ENCODE data around the gene HCAR1.
"Not testable (repeated sequence)": the region's sequence is repeated elsewhere in the genome, so short reads cannot be mapped to it uniquely, and the experiment has no call there.

Gene HCAR1, protein sequence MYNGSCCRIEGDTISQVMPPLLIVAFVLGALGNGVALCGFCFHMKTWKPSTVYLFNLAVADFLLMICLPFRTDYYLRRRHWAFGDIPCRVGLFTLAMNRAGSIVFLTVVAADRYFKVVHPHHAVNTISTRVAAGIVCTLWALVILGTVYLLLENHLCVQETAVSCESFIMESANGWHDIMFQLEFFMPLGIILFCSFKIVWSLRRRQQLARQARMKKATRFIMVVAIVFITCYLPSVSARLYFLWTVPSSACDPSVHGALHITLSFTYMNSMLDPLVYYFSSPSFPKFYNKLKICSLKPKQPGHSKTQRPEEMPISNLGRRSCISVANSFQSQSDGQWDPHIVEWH

DNA sequence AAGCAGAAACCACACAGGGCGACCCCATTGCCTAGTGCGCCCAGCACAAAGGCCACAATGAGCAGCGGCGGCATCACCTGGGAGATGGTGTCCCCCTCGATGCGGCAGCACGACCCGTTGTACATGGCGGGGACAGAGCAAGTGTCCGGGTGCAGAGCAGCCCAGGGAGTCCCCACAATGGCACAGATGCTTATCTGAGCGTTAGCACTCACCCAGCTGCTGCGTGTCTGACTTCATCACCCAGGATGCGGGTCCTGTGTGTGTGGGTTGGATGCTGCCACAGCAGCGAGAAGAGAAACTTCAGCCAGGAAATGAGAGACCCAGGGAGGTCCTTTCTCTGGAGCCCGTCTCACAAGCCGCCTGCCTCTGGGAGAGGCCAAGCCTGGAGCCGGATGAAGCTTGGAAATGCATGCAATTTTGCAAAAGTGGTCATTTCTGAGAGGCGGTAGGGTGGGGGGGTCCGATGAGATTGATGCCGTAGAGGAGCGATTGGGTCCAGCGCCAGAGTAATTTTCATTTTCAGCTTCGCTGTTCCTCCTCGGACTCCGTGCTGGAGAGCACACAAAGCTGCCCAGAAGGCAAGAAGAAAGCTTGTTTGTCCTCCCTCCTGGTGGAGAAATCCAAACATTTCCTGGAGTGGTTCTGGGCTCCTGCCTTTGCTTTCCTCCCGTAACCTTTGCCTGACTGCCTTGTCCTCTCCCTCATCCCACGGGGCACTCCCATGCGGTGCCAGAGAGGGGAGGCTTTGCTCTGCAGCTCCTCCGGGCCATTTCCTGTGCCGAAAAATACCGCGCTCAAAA lies at the start of gene HCAR1:
Gene HCAR1 (minus strand): TSS at position 630 of the 800 bp plus-strand sequence. CDS start 505 bp downstream, at position 125.
- DNase-seq (ENCODE audit: low spot score) = peak; percentile 61

DNA sequence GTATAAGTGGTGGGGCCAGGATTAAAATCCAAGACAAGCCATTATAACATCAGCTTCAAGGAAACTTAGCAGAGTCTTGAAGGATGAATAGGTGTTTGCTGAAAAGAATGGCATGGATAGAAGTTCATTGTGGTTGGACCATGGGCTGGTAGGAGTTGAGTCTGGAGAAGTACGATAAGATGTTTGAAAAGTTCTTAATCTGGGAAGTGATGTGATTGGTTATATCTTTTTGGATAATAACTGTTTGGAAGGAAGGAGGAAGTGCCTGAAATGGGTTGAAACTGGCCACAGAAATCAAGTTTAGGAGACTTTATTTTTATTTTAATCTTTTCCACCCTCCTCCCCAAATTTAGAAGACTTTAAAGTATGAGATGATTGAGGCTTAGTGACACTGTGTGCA lies 26.9 kb upstream of the HCAR1 start:
- DNase-seq (ENCODE audit: low spot score) = no peak

GRCh38 chr12:122754790-122755189 lies 24.1 kb upstream of the HCAR1 start:
- DNase-seq (ENCODE audit: low spot score) = no peak

DNA sequence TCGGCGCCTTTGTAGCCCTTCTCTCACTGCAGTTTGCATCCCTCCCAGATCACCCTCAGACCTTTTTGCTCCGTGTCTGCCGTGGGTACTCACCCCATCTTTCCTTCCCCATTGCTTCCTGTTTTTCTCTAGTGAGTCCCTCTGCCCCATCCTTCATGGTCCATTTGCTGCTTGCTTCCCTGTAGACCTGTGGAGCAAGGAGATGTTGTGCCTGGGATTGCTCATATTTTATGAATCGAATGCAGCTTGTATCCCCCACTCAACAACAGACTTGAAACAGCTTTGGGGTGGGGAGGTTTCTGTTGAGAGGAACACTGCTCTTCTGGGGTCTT lies 22.6 kb upstream of the HCAR1 start:
- DNase-seq (ENCODE audit: low spot score) = no peak

DNA sequence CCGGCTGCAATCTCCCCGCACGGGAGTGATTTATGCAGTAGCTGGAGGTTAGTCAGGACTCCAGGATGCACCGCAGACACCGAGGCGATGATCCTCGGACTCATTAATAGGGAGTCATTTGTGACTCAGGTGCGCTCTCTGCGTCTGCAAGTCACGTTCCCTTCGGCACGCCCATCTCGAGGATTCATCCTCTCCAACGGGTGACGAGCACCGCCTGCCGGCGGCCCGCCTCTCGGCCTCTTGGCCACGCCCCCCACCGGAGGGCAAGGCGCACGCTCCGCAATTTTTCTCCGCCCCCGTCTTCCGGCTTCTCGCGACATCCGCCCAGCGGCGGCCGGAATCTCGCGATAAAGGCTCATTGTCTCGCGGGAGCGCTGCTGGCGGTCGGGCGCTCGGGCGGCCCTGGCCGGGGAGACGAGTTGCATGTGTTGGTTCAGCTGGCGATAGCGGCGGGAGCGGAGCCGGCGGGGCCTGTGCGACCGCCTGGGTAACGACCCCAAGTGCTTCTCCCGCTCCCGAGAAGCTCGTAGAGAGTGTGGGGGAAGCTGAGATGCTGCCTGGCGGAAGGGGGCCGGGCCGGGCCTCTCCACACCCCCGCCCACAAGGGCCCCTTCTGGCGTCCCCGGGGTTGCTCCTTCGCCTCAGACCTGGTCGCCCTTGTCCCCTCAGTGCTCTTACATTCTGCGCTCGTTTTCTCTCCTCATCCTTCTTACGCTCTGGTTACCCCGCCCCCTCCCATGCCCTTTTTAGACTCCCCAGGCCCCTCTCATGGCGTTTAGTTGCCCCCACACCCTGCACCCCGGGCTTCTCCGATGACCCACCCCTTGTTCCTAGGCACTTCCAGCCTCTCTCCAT lies 22.0 kb upstream of the HCAR1 start, which contains the start of gene DENR:
Gene DENR (plus strand): TSS at position 361 of the 855 bp plus-strand sequence. CDS start 878 bp downstream, outside the sequence.
- peak; percentile 90 for DNase-seq (ENCODE audit: low spot score)

DNA sequence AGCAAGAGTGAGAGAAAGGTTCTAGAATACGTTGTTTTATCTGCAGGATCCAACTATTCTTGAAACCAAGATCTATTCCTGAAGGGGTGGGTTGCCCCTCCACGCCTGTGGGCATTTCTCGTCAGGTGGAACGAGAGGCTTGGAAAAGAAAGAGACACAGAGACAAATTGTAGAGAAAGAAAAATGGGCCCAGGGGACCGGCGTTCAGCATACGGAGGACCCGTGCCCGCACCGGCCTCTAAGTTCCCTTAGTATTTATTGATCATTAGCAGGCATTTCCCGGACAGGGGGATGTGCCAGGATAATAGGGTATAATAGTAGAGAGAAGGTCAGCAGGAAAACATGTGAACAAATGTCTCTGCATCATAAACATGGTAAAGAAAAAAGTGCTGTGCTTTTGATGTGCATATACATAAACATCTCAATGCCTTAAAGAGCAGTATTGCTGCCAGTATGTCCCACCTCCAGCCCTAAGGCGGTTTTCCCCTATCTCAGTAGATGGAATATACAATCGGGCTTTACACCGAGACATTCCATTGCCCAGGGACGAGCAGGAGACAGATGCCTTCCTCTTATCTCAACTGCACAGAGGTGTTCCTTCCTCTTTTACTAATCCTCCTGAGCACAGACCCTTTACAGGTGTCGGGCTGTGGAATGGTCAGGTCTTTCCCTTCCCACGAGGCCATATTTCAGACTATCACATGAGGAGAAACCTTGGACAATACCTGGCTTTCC lies 20.3 kb upstream of the HCAR1 start:
- not testable (repeated sequence) for DNase-seq (ENCODE audit: low spot score)

GRCh38 chr12:122749569-122750332 lies 19.1 kb upstream of the HCAR1 start:
- no peak for DNase-seq (ENCODE audit: low spot score)

DNA sequence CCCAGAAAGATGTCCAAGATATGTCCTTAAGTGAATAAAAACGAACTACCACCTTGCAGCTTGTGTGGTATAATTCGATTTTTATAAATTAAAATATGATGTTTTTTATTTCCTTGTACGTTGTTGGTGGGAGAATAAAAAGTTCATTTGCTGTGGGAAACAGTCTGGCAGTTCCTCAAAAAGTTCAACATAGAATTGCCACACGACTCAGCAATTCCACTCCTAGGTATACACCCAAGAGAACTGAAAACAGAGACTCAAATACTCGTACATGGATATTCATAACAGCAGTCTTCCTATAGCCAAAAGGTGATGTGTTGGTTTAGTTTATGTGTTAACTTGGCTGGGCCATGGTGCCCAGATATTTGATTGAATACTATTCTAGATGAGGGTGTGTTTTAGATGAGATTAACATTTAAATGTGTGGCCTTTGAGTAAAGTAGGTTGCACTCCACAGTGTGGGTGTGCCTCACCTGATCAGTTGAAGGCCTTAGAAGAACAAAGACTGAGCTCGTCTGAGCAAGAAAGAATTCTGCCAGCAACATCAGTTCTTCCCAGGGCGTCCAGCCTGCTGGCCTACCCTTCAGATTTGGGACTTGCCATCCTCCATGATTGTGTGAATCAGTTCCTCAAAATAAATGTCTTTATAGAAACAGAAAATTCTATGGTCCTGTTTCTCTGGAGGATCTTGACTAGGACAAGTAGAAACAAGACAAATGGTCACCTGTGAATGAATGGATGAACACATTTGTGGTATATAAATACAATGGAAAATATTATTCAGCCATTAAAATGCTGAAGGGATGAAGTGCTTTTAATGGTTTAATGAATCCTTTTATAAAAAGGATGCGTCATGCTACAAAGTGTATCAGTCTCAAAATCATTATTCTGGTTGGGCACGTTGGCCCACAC lies 16.8 kb upstream of the HCAR1 start:
- DNase-seq (ENCODE audit: low spot score) = no peak

GRCh38 chr12:122743895-122744525 lies 13.4 kb upstream of the HCAR1 start:
- DNase-seq (ENCODE audit: low spot score) = no peak

GRCh38 chr12:122740351-122740750 lies 9.7 kb upstream of the HCAR1 start:
- no peak for DNase-seq (ENCODE audit: low spot score)

- no peak for DNase-seq (ENCODE audit: low spot score)
These were observed 7.9 kb upstream of the HCAR1 start for GRCh38 chr12:122738571-122738970.

DNA sequence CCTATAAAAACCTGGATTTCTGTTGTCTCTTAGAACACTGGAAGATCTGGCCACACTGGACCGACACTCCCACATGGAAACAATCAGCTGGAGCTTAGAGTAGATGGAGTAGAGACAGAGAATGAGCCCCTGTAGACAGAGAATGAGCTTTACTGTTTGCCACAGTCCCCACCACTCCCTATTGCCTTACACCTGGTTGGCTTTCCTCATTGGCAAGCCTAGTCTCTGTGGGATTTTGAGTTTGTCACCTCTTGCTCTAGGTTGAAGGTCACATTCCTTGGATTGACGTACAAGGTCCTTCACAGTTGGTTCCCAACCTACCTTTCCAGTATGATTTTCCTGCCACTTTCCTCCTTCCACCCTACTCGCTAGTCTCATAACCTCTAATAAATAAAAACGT lies 2.0 kb upstream of the HCAR1 start:
- no peak for DNase-seq (ENCODE audit: low spot score)

- no peak for DNase-seq (ENCODE audit: low spot score)
These were observed 1.5 kb upstream of the HCAR1 start for GRCh38 chr12:122732170-122732569.

DNA sequence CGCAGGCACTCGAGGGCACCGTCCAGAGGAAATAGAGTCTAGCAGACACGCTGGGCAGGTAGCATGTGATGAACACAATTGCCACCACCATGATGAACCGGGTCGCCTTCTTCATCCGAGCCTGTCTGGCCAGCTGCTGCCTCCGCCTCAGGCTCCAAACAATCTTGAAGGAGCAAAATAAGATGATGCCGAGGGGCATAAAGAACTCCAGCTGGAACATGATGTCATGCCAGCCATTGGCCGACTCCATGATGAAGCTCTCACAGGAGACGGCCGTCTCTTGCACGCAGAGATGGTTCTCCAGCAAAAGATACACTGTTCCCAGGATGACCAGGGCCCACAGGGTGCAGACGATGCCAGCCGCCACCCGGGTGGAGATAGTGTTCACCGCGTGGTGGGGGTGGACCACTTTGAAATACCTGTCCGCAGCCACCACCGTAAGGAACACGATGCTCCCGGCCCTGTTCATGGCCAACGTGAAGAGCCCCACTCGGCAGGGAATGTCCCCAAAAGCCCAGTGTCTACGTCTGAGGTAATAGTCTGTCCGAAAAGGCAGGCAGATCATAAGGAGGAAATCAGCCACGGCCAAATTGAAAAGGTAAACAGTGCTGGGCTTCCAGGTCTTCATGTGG lies 945 bp downstream of the HCAR1 start:
- no peak for DNase-seq (ENCODE audit: low spot score)

DNA sequence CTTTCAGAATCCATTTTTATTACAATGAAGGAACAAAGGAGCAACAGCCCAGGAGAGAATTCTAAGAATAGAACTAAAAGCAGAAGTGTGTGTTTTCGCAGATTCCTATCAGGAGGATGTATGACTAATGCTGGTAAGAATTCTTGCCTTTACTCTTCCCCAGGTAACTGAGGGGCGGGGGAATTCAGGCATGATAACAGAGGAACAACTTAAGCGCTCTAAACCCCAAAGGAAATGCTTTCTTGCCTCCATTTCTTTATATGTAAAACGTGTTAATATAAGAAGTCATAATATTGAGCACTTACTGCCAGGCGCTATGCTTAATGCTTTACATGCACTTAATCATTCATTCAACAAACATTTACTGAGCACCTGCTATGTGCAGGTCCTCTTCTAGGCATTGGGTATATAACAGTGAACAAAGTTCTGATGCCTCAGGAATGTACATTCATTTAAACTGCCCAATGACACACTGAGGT lies 4.5 kb downstream of the HCAR1 start:
- no peak for DNase-seq (ENCODE audit: low spot score)

DNA sequence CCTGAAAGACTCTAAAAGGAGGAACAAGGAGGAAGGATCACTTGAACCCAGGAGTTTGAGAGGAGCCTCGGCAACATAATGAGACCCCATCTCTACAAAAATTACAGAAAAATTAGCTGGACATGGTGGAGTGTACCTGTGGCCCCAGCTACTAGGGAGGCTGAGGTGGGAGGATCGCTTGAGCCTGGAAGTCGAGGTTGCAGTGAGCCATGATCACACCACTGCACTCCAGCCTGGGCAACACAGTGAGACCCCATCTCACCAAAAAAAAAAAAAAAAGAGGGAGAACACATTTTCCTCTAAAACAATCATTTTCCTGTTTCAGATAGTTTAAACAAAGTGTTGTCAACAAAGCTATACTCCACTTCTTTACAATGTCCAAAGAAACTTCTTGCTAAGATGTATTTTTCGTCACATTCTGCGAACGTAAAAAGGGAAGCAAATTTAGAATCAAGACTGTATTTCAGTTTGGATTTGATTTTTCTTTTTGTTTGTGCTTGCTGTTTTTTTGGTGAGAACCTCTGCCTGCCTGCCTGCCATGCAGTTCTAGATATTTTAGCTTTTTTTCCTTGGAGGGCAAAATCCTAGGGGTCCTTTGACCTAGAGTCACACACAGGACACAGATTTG lies 5.1 kb downstream of the HCAR1 start:
- no peak for DNase-seq (ENCODE audit: low spot score)

GRCh38 chr12:122724641-122725243 lies 5.9 kb downstream of the HCAR1 start:
- no peak for DNase-seq (ENCODE audit: low spot score)

- DNase-seq (ENCODE audit: low spot score) = no peak
These were observed 8.3 kb downstream of the HCAR1 start for GRCh38 chr12:122722387-122722786.
